GM21367 (cell line): Measurements from ENCODE around the gene CCDC116.
"Not testable (repeated sequence)": the region's sequence is repeated elsewhere in the genome, so short reads cannot be mapped to it uniquely, and the experiment has no call there.

Experiments
- ATAC-seq: cut with Tn5 transposase; IDR thresholded peaks from one replicate; pipeline ENCODE4 v1.9.1; 2021; ENCODE audit not compliant: unreplicated experiment

Gene CCDC116

GRCh38 chr22:21609556-21610157 lies 22.9 kb upstream of the CCDC116 start:
- ATAC-seq: not testable (repeated sequence)

GRCh38 chr22:21611210-21611977 lies 21.2 kb upstream of the CCDC116 start:
- no peak for ATAC-seq

- ATAC-seq: no peak
Measured at GRCh38 chr22:21612858-21613257, 19.7 kb upstream of the CCDC116 start.

GRCh38 chr22:21613553-21614233 lies 18.9 kb upstream of the CCDC116 start:
- no peak for ATAC-seq

- no peak for ATAC-seq
Measured at GRCh38 chr22:21615731-21616130, 16.8 kb upstream of the CCDC116 start.

GRCh38 chr22:21617337-21617736 lies 15.2 kb upstream of the CCDC116 start:
- ATAC-seq: not testable (repeated sequence)

- no peak for ATAC-seq
Measured at GRCh38 chr22:21621025-21621424, 11.5 kb upstream of the CCDC116 start.

- ATAC-seq: no peak
Measured at GRCh38 chr22:21622011-21622918, 10.3 kb upstream of the CCDC116 start.

- ATAC-seq: no peak
Measured at GRCh38 chr22:21622919-21623647, 9.5 kb upstream of the CCDC116 start.

- ATAC-seq: no peak
Measured at GRCh38 chr22:21623648-21623970, 9.0 kb upstream of the CCDC116 start.

- no peak for ATAC-seq
Measured at GRCh38 chr22:21624120-21624879, 8.3 kb upstream of the CCDC116 start.

GRCh38 chr22:21624880-21625791 lies 7.4 kb upstream of the CCDC116 start:
- ATAC-seq: no peak

- ATAC-seq: no peak
Measured at GRCh38 chr22:21626073-21626734, 6.4 kb upstream of the CCDC116 start.

- ATAC-seq: no peak
Measured at GRCh38 chr22:21626735-21627469, 5.7 kb upstream of the CCDC116 start.

GRCh38 chr22:21628386-21629254 lies 3.9 kb upstream of the CCDC116 start:
- ATAC-seq: no peak
